ENCODE results near the gene CAMSAP2.

GRCh38 chr1:200891774-200892157 lies 153.1 kb downstream of the CAMSAP2 start:
- TF ChIP-seq GATA3 (IDR thresholded peaks at IDR 0.05; ENCODE audit: low read depth, low read length) = no peak
- TF ChIP-seq GATA2 (IDR thresholded peaks at IDR 0.05; ENCODE audit: low read depth, low read length) = no peak
